T-helper 1 cell treated with Interleukin-12 subunit alpha and Interleukin-12 subunit beta and Interleukin-4 antibody, amounts not matched to agents 30 μg/mL and 1 μg/mL, for 36 hours (primary cell): Measurements from ENCODE around the gene HIP1R.

Experiments used
- H3K27ac Mint-ChIP-seq: one replicate; pipeline ENCODE4 v1.8.0; 2021; ENCODE audit warnings: mild to moderate bottlenecking, mixed read lengths
- H3K27me3 Mint-ChIP-seq: one replicate; pipeline ENCODE4 v1.8.0; 2021; ENCODE audit warnings: low read depth, mixed read lengths
- H3K36me3 Mint-ChIP-seq: one replicate; pipeline ENCODE4 v1.8.0; 2021; ENCODE audit warnings: low read depth, mixed read lengths
- H3K4me1 Mint-ChIP-seq: one replicate; pipeline ENCODE4 v1.8.0; 2021; ENCODE audit warnings: low read depth, mixed read lengths
- H3K4me3 Mint-ChIP-seq: one replicate; pipeline ENCODE4 v1.8.0; 2021; ENCODE audit warnings: mild to moderate bottlenecking, moderate library complexity, mixed read lengths
- H3K9me3 Mint-ChIP-seq: one replicate; pipeline ENCODE4 v1.8.0; 2021; ENCODE audit warnings: mixed read lengths

HIP1R gene

GRCh38 chr12:122839907-122840554 lies 4.8 kb downstream of the HIP1R start:
- Mint-ChIP-seq H3K27me3 (peaks cover 14% of the 10 kb centered on the region), H3K27ac (no peak overlapping the region), H3K4me3 (no peak overlapping the region), H3K9me3 (no peaks in the 10 kb centered on the region), H3K4me1 (peaks cover 17% of the 10 kb centered on the region), H3K36me3 (no peaks in the 10 kb centered on the region)

DNA sequence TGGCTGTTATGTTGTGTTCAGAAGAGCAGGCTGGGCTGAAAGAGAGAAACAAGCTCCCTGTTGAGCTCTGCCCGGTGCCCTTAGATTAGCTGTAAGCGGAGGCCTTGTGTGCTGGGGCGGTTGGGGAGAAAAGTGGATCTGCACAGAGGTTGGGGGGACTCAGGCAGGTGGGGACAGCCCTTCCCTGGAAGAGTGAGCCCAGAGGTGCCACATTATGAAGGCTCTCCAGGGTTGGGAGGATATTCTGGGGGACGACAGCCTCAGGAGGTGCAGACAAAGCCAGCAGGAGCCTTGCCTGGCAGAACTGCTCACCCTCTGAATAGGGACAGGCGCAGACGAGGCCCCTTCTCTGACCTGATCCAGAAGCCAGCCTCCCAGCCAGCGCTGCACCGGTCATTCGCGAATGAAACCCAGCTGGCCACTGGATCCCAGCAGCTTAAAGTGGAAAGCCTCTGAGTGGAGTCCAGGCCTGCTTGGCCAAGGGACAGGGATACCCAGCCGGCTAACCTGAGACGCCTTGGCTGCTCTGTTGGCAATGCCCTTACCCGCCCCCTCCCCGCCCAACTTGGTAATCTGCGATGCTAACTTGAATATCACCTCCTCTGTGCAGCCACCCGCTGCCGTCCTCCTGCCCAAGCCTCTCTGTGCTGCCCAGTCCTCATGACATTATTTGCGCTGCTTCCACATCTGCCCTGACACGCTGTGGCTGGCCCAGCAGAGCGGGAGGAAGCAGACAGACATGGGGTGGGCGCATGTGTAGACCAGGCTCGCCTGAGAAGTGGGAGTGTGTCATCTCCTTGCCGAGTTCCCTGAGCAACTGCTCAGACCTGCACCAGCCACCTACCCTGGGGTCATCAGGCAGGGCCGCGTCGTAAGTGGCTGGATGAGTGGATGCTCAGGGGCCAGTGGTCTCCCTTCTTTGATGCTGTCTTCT lies 5.6 kb downstream of the HIP1R start:
- H3K27me3 Mint-ChIP-seq = peaks cover 14% of the 10 kb centered on the region
- H3K4me3 Mint-ChIP-seq = no peak overlapping the region
- no peaks in the 10 kb centered on the region for H3K9me3 Mint-ChIP-seq
- H3K36me3 Mint-ChIP-seq = no peaks in the 10 kb centered on the region
- no peak overlapping the region for H3K27ac Mint-ChIP-seq
- H3K4me1 Mint-ChIP-seq = peaks cover 17% of the 10 kb centered on the region

DNA sequence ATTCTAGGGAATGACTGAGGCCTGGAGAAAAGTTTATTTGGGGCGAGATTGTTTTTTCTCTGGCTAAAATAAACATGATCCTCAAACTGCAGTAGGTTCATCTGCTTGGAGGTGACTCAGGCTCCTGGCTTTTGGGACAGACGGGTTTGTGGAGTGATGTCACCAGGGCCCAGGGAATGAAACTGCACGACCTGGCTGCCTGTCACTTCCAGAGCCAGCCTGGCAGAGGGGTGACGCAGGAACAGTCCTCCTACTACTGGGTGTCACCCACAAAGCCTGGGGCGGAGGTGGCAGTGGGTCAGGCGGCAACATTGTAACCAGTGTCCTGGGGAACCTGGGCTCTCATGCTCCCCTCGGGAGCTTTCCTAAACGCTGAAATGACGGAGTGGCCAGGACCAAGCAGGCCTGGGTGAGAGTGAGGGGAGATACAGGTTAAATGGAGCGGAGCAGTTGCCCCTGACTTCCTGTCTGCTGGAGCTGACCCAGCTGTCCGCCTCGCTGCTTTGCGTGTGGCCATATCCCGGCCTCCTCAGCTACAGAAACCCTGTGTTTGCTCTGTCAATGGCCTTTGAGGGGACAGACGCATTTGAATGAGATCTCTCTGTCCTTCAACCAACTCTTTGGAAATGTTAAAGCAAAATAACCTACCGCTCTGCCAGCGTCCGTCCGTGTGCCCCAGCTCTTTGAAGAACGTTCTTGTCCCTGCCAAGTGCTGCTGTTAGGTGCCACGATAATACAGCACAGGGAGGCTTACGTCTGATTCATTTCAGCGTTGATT lies 6.5 kb downstream of the HIP1R start:
- no peak overlapping the region for H3K4me3 Mint-ChIP-seq
- no peaks in the 10 kb centered on the region for H3K9me3 Mint-ChIP-seq
- peaks cover 9% of the 10 kb centered on the region for H3K27me3 Mint-ChIP-seq
- peaks cover 11% of the 10 kb centered on the region for H3K4me1 Mint-ChIP-seq
- H3K36me3 Mint-ChIP-seq = no peaks in the 10 kb centered on the region
- H3K27ac Mint-ChIP-seq = no peak overlapping the region

GRCh38 chr12:122842505-122843405 lies 7.5 kb downstream of the HIP1R start:
- Mint-ChIP-seq H3K27ac (no peak overlapping the region), H3K27me3 (peaks cover under 1% of the 10 kb centered on the region), H3K4me3 (no peak overlapping the region), H3K4me1 (peaks cover 5% of the 10 kb centered on the region), H3K9me3 (no peaks in the 10 kb centered on the region), H3K36me3 (no peaks in the 10 kb centered on the region)

- H3K9me3 Mint-ChIP-seq = no peaks in the 10 kb centered on the region
- H3K4me3 Mint-ChIP-seq = no peak overlapping the region
- no peak overlapping the region for H3K27ac Mint-ChIP-seq
- no peaks in the 10 kb centered on the region for H3K4me1 Mint-ChIP-seq
- H3K36me3 Mint-ChIP-seq = no peaks in the 10 kb centered on the region
- H3K27me3 Mint-ChIP-seq = no peaks in the 10 kb centered on the region
Measured at GRCh38 chr12:122843455-122843854, 8.2 kb downstream of the HIP1R start.

- H3K36me3 Mint-ChIP-seq = no peaks in the 10 kb centered on the region
- H3K27me3 Mint-ChIP-seq = no peaks in the 10 kb centered on the region
- no peak overlapping the region for H3K27ac Mint-ChIP-seq
- no peaks in the 10 kb centered on the region for H3K9me3 Mint-ChIP-seq
- H3K4me3 Mint-ChIP-seq = no peak overlapping the region
- H3K4me1 Mint-ChIP-seq = no peaks in the 10 kb centered on the region
Measured at GRCh38 chr12:122844366-122844971, 9.2 kb downstream of the HIP1R start.

GRCh38 chr12:122845041-122845864 lies 10.0 kb downstream of the HIP1R start:
- Mint-ChIP-seq H3K27me3 (no peaks in the 10 kb centered on the region), H3K9me3 (no peaks in the 10 kb centered on the region)

GRCh38 chr12:122845865-122846621 lies 10.8 kb downstream of the HIP1R start:
- Mint-ChIP-seq H3K4me3 (no peak overlapping the region), H3K36me3 (no peaks in the 10 kb centered on the region), H3K4me1 (no peaks in the 10 kb centered on the region), H3K27ac (no peak overlapping the region), H3K9me3 (no peaks in the 10 kb centered on the region), H3K27me3 (no peaks in the 10 kb centered on the region)

More at GRCh38 chr12:122845041-122845864, 10.0 kb downstream of the HIP1R start:
- H3K27ac Mint-ChIP-seq = no peak overlapping the region
- no peak overlapping the region for H3K4me3 Mint-ChIP-seq
- no peaks in the 10 kb centered on the region for H3K36me3 Mint-ChIP-seq
- no peaks in the 10 kb centered on the region for H3K4me1 Mint-ChIP-seq

DNA sequence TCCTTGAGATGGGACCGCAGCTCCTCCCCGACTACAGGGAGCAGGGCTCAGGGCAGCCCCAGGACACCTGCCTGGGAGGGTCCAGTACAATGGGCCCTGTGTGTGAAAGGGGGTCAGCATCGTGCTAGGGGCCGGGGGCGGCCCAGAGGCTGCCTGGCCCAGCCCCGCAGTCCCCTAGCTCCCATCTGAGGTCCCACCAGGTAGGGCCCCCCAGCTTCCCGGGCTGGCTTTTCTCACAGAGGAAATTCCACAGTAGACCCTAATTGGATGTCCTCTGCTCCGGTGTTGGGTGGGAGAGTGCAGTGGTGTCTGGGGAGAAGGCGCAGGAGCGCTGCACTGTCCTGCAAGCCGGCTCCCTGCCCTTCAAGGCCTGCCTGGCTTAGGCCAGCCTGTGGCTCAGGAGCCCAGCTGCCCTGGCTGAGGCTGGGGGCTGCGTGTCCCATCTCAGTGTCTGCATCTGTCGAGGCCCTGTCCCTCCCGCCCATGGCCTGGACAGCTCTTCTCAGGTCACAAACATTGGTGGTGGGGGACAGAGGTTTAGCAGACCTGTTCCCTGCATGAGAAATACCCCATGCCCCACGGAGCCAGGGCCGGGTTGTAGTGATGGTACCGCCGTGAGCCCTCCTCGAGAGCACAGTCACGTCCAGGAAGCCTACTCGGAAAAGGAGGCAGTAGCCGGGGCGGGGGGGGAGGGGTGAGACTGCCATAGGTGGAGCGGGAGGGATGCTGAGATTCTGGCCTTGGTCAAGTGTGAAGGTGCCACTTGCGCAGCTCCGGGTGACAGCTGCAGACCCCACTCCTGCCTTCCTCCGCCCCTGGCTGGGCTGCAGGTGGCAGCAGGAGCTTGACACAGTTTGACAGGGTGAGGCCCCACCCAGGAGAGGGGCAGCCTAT lies 11.6 kb downstream of the HIP1R start:
- Mint-ChIP-seq H3K9me3 (no peaks in the 10 kb centered on the region), H3K36me3 (no peaks in the 10 kb centered on the region), H3K4me1 (no peaks in the 10 kb centered on the region), H3K27me3 (no peaks in the 10 kb centered on the region), H3K4me3 (no peak overlapping the region), H3K27ac (no peak overlapping the region)

GRCh38 chr12:122847516-122847836 lies 12.2 kb downstream of the HIP1R start:
- Mint-ChIP-seq H3K4me1 (no peaks in the 10 kb centered on the region), H3K9me3 (no peaks in the 10 kb centered on the region), H3K4me3 (no peak overlapping the region), H3K36me3 (no peaks in the 10 kb centered on the region), H3K27ac (no peak overlapping the region), H3K27me3 (no peaks in the 10 kb centered on the region)

DNA sequence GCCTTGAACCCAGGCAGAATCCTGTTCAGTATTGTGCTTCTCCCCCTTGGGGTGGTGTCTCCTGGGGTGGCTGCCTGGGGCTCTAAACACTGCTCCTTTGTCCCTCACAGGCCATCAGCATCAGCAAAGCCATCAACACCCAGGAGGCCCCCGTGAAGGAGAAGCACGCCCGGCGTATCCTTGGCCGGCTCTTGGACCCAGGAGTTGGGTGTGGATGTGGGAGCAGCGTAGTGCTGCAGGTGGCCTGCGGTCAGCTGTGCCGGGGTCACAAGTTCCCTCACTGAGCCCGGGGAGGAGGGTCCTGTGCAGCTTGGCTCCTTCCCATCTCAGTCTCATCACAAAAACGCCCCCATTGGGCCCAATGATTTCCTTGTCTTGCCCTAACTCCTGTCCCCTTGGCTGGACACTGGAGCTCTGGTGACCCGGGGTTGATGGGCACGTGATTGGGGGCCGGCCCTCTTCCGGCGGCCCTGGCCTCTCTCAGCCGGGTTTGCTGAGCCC lies 12.7 kb downstream of the HIP1R start:
- no peak overlapping the region for H3K27ac Mint-ChIP-seq
- no peaks in the 10 kb centered on the region for H3K4me1 Mint-ChIP-seq
- H3K36me3 Mint-ChIP-seq = no peaks in the 10 kb centered on the region
- no peaks in the 10 kb centered on the region for H3K27me3 Mint-ChIP-seq
- H3K4me3 Mint-ChIP-seq = no peak overlapping the region
- H3K9me3 Mint-ChIP-seq = no peaks in the 10 kb centered on the region
